Measurements from ENCODE around the gene RCC2.
A peak's percentile ranks its signal among the peaks of the same experiment; 100 is the strongest.

The RCC2 gene

GRCh38 chr1:17441993-17442357 lies 2.5 kb upstream of the RCC2 start:
- no peak for ATAC-seq

DNA sequence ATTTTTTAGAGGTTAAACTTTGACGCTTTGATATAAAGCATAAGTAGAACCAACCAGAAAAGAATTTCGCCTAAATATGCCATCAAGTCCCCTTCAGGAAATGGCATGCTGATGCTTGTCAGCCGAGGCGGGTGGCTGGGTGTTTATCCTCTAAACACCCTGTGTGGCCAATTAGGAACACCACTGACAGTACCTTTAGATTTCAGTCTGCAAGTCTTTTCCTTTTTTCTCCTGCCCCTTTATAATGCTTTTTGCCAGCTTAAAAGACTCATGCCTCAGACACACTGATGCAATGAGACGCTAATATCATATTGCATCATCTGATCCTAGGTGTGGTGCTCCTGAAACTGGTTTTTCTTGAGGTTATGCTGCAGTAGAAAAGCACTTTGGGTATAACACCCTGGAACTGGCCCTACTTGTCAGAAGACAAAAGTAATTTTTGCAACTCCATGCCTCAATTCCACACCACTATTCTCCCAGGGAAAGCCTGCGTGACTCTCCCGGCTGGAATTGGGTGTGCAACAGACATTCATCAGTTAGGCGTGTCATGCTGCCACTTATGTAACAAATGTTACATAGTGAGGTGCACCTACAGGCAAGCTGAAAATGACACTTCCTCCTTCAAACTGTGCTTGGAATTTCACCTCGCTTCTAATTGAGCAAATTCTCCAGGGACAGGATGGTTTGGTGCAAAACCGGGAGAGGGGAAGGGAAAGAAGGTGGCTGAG lies 2.0 kb upstream of the RCC2 start:
- no peak for ATAC-seq

- ATAC-seq, result no peak
Observed at GRCh38 chr1:17440827-17441168, 1.3 kb upstream of the RCC2 start.

- ATAC-seq, result no peak
Observed at GRCh38 chr1:17440074-17440826, 773 bp upstream of the RCC2 start.

- ATAC-seq, result peak; percentile 13 to 27
Observed at GRCh38 chr1:17438318-17439249, 893 bp downstream of the RCC2 start.

DNA sequence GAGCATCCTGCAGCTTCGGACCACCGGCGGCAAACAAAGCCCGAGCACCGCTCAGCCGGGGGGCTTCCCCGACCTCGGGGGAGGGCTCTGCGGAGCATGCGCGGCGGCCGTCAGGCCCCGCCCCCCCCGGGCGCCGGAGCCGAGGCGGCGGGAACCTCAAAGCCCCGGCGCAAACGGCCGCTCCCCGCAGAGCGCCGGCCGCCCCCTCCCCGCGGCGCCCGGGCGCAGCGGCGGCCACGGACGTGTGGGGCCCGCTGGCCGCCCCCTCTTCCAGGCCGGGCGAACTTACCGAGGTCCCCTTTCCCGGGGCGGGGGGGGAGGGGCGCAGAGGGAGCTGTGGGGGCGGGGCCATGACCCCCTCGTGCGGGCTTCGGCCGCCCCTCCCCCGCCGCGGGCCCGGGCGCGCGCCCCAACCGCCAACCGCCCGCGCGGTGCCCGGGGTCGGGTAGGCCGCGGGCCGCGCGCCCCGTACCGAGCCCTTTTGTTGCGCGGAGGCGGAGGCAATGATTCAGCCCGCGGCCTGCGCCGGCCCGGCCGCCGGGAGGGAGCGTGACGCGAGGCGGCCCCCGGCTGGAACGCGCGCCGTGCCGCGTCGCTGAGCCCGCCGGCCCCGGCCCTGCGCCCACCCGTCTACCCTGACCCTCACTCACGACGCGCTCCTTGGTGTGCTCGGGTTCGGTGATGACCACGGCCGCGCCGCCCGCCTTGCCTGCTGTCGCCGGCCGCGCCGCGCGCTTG lies 1.7 kb downstream of the RCC2 start:
- ATAC-seq, result peak; percentile 48 to 49

DNA sequence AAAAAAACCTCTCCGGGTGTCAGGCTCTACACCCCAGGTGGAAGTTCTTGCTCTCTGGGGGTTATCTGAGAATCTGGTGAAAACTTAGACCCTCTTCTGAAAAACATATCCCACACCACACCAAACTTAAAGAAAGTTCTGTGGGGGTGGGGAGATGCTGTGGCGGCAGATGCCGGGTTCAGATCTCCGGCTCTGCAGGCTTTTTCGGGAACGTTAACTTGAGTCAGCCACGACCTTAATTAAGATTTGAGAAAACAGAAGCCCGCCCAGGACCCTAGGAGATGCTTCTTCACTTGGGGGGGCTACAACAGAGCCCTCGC lies 2.3 kb downstream of the RCC2 start:
- ATAC-seq, result no peak

DNA sequence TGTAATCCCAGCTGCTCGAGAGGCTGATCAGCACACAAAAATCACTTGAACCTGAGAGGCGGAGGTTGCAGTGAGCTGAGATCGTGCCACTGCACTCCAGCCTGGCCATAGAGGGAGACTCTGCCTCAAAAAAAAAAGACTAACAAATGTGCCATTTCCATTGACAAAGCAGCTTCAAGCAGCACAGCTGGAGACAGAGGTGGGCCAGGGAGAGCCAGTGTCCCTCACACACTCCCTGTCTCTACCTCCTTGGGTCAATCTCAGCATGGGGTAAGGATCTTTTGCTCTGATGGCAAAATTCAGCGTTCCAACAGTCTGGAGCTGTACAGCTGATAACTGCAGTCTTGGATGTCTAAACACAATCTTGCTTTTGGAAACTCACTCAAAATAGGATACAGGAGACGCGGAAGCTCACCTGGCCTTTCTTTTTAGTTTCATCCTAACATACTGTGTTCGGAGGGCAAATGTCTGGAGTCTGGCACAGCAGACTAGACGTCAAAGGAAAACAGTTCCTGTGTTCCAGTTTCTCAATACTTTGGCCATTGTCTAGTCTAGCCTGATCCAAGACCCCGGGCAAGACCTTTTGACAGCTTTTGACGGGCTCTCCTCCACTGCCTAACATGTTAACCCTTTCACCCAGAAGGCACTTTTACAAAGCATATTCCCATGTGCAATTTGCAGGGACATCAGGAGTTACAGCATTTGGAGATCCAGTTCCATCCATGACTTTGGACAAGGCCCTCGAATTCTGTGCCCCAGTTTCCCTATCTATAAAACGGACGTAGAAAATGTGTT lies 2.9 kb downstream of the RCC2 start:
- ATAC-seq, result no peak

DNA sequence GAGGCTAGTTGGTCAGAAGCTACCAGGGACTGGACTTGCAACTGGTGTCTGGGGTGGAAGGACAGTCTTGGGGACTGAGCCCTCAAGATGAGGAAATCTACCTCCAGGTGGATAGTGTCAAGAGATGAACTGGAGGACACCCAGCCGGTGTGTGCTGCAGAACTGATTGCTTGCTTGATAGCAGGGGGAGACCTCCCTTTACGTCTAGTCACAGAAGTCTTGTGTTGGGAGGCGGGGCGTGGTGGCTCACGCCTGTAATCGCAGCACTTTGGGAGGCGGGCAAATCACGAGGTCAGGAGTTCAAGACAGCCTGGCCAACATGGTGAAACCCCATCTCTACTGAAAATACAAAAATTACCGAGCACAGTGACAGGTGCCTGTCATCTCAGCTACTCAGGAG lies 4.9 kb downstream of the RCC2 start:
- no peak for ATAC-seq

DNA sequence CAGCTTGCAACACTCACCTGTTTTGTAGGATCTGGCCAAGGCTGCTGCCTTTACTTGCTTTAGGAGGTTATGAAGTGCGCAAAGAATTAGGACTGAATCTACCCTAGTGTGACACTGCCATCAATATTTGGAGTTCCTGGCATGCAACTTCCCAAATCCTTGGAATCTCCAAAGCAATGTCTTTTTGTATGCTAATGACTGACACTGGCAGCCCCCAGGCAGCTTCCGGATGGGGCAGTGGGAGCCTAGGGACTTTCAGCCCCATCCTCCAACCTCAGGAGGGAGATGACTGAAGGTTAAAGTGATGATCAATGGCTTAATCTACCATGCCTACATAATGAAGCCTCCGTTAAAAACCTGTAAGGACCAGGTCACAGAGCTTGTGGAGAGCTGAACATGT lies 5.5 kb downstream of the RCC2 start:
- ATAC-seq, result no peak

GRCh38 chr1:17433261-17433660 lies 6.2 kb downstream of the RCC2 start:
- ATAC-seq, result no peak

- no peak for ATAC-seq
Observed at GRCh38 chr1:17432412-17432811, 7.1 kb downstream of the RCC2 start.

DNA sequence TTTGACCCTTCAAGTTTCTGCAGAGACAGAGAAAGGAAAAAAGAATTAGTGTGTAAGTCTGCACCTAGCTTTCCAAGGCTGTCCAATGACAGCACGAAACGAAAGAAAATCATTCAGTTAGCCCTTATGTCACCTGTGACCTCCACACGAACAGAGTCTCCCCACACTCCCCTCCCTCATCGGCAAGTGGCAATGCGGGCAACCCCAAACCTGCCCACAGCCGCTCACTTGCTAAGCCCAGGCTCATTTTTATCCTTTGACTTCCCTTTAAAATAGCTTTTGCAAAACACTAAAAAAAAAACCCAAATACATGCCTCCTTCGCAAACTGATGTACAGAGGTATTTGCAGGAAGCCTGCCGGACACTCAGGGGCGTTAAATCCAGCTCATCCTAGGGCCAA lies 10.3 kb downstream of the RCC2 start:
- no peak for ATAC-seq

DNA sequence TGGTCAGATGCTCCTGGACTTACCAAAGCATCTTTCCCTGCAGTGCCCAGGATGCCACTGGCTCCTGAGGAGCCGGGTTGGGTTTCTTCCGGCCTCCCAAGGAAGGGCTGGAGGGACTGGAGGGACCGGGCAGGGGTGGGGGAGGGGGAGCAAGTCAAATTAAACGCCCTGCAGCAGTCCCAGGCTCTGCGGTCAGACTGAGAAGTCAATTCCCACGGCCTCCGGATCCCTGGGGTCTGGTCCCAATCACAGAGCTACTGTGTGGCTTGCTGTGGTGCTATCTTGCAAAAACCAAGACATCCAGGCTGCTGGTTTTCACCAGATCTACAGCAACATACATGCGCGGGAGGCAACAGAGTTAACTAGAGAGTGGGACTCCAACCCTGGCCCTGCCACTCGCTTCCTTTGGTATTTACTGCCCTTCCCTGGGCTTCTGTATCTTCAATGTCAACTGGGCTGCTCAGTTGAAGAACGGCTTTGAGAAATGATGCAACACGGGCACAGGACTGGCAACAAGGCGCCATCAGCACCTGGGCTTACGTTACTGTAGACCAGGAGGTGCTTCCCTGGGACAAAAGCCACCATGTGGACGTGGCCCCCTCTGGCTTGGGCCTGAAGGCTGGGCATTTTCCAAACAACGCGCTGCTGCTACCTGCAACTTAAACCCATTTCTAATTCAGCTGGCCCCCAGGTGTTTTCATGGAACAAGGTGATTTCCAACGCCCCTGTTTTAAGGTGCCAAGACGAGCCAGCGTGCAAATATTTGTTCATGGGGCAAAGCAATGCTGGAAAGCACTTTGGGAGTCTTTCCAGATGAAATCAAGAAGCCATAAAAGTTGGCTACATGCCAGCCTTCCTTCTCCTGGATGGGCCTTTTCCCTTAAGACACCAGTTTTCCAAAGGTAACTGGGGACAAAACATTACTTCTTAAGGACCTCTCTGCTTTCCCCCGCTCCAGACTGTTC lies 11.5 kb downstream of the RCC2 start:
- no peak for ATAC-seq

DNA sequence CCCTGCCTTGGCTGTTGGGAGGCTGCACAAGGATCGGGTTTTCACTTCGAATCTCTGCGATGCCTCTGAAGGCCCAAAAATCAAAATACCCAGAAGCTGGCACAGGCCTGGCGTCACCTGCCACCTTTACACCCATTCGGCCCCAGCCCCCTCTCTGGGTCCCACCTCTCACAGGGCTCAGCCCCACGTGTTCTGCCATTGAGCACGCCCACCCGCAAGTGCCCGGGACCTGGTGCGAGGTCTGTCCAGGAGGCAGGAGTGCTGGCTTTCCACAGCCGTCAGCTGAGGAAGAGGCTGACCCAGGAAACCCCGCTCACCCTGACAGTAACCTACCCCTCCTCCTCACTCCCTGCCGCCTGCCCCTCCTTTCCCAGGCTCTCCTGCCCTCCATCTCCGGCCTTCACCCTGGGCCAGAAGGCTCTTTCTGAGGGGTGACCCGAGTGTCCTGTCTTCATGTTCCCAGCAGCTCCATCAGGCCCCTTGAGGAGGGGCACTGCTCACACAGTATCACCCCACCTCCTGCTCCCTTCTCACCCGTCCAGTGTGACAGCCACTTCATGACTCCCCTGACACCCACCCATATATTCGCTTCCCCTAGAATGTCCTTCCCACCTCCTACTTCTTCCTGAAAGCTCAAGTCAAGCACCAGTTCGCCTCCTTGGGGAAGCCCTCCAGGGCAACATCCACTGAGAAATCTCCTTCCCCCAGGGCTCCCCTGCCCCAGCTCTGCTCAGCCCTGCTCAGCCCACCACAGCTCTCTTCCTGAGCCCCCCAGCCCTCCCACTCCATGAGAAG lies 13.5 kb downstream of the RCC2 start:
- no peak for ATAC-seq

DNA sequence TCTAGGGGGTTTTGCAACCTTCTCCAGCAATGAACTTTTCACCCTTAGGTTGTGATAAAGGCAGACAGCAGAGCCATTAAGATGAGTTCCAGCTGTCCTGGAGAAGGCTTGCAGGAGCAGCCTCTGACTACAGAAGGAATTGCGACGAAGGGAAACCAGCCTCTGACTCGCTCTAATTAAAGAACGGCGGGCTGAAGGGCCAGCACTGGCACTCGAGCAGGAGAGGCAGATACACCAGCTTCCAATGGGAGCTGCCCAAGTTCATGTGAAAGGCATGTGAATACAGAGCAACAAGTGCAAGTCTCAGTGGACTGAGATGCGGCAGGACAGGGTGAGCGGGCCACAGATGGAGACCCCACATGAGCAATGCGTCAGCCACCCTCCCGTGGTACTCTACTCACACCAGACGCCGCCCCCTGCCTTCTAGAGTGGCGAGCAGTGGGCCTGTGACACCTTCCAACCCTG lies 15.7 kb downstream of the RCC2 start:
- no peak for ATAC-seq

DNA sequence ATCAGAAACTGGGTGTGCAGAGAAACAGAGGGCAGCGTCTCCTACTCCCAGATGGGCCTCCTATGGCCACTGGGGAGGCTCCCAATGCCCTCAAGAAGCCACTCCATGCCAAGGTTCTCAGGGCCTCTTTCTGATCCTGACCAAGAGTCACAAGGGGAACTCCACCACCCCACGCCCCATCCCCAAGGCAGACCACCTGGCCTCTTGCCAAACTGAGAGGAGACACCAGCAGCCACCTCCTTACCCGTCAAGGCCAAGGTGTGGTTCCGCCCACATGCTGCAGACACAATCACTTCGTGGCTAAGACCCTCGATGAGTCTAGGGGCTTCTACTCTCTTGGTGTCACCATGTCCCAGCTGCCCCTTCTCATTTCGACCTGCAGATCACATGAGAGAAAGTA lies 17.0 kb downstream of the RCC2 start:
- no peak for ATAC-seq

DNA sequence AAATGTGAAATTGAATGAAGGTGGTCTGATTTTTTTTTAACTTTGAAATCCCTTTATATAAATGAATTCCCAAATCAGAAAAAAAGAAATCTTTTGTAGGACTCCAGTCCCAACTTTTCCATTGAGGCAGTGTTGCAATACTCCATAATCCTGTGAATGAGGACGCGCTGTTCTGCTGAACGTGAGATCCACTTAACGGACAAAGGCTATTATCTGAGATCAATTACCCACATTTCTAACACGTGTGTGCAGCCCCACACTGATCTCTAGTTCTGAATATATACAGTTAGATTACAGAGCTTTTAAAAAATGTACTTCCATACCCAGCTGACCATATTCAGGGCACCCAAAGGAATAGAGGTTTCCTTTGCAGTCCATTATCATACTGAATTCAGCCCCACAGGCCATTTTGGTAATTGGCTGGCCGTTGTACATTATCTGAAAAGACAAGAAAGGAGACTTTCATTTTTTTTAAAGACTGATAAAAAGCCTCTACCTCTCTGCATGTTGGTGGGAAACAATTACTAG lies 19.0 kb downstream of the RCC2 start:
- no peak for ATAC-seq

DNA sequence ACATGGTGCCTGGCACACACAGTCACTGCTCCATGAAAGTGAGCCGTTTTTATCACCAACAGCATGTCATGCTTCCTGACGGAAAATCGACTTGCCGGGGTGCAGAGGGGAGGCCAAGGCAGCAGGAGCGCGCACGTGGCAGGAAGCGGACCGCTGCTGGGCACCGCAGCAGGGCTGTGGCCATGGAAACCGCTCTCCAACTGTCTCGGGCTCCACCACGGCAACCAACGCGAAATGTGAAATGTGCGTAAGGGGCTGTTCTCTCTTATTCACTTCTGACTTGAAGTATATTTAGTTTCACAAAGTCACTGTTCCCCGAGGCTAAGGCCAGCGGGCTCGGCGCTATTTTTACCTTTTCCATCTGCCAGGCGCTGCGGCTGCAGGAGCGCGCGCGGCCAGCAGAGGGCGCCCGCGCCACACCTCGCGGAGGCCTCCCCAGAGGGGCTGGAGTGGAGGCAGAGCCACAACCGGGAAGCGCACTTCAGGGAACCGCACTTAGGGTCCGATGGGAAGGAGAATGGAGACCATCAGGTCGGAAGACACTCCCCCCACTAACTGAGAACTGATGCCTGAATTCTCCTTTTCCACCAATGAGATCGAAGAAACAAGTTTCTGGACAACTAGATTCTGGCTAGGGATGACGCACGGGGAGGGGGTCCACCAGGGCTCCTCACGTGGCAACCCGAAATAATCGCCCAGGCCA lies 19.7 kb downstream of the RCC2 start:
- peak; percentile 60 to 73 for ATAC-seq

Data from activated CD4-positive, CD25-positive, alpha-beta regulatory T cell treated with anti-CD3 and anti-CD28 coated beads, Interleukin-2, amount 50 U/mL, for 24 hours (primary cell).